Hepatocyte (in vitro differentiated cells): Measurements from ENCODE around the gene CNOT6. TPM values are rescaled to one million over a fixed set of nuclear protein-coding genes. Genes with fewer than 3 reads are reported as not detected.
A peak's percentile ranks its signal among the peaks of the same experiment; 100 is the strongest.

Experiments used
- DNase-seq: peaks from one replicate; pipeline ENCODE4 v3.0.0-alpha.2; 2016; ENCODE audit warnings: low spot score
- H2AFZ ChIP-seq: fragments of 200-600 bp; sonication (generic); 2 replicates; pipeline ENCODE4 v1.6.0; 2016; ENCODE audit warnings: antibody characterized with exemption, mild to moderate bottlenecking
- H3K27ac ChIP-seq: fragments of 200-600 bp; sonication (generic); 2 replicates; pipeline ENCODE4 v1.5.1; 2016; ENCODE audit warnings: mild to moderate bottlenecking
- H3K27me3 ChIP-seq: fragments of 200-600 bp; sonication (generic); 2 replicates; pipeline ENCODE4 v1.6.1; 2016
- H3K36me3 ChIP-seq: fragments of 200-600 bp; sonication (generic); replicated peaks from 2 replicates; pipeline ENCODE4 v1.5.1; 2016; ENCODE audit warnings: low read depth; ENCODE audit not compliant: insufficient read depth
- H3K4me1 ChIP-seq: fragments of 200-600 bp; sonication (generic); 2 replicates; pipeline ENCODE4 v1.5.1; 2016; ENCODE audit warnings: mild to moderate bottlenecking, moderate library complexity; ENCODE audit not compliant: insufficient read depth
- H3K4me2 ChIP-seq: fragments of 200-600 bp; sonication (generic); 2 replicates; pipeline ENCODE4 v1.6.0; 2016
- H3K4me3 ChIP-seq: fragments of 200-600 bp; sonication (generic); 2 replicates; pipeline ENCODE4 v1.5.1; 2016; ENCODE audit warnings: mild to moderate bottlenecking
- H3K79me2 ChIP-seq: fragments of 200-600 bp; sonication (generic); 2 replicates; pipeline ENCODE4 v1.6.0; 2017; ENCODE audit warnings: mild to moderate bottlenecking
- H3K9me2 ChIP-seq: fragments of 200-600 bp; sonication (generic); replicated peaks from 2 replicates; pipeline ENCODE4 v1.6.0; 2017; ENCODE audit warnings: mild to moderate bottlenecking; ENCODE audit not compliant: insufficient read depth
- H3K9me3 ChIP-seq: fragments of 200-600 bp; sonication (generic); 2 replicates; pipeline ENCODE4 v1.5.1; 2016; ENCODE audit warnings: low read depth, mild to moderate bottlenecking
- H4K20me1 ChIP-seq: fragments of 200-600 bp; sonication (generic); 2 replicates; pipeline ENCODE4 v1.6.0; 2016; ENCODE audit warnings: mild to moderate bottlenecking; ENCODE audit not compliant: insufficient read depth, poor library complexity, severe bottlenecking
- CTCF ChIP-seq: fragments of 200-600 bp; sonication (generic); IDR thresholded peaks from 2 replicates; pipeline ENCODE4 v1.5.1; 2016; ENCODE audit warnings: antibody characterized with exemption, mild to moderate bottlenecking; ENCODE audit not compliant: poor library complexity
- EZH2 ChIP-seq: fragments of 200-600 bp; sonication (generic); IDR thresholded peaks from 2 replicates; pipeline ENCODE4 v1.6.1; 2016; ENCODE audit warnings: antibody characterized with exemption, mild to moderate bottlenecking, borderline replicate concordance
- EZH2phosphoT487 ChIP-seq: fragments of 200-600 bp; sonication (generic); IDR thresholded peaks from one replicate; pipeline ENCODE4 v1.6.1; 2018; ENCODE audit warnings: antibody characterized with exemption, mild to moderate bottlenecking, low read depth, moderate library complexity; ENCODE audit not compliant: unreplicated experiment, severe bottlenecking
- WGBS: methylation state at CpG from one replicate; pipeline ENCODE4 v1.1.6; 2016; ENCODE audit warnings: low lambda C conversion rate; ENCODE audit errors: missing lambda C conversion rate; 5-methylcytosine and 5-hydroxymethylcytosine counted together
- polyA plus RNA-seq: library from polyadenylated mRNA; unstranded; fragments of >200 nt; fragmentation: Nextera tagmentation; extraction: Ambion mirVana; gene quantifications from 2 replicates; pipeline ENCODE4 v1.2.1, GENCODE V29; 2016
- total RNA-seq: library from RNA; depleted of rRNA; stranded (reverse); fragments of >200 nt; gene quantifications from 2 replicates; pipeline ENCODE4 v1.2.3, GENCODE V29; 2014

The CNOT6 gene
- total and polyA plus RNA-seq, 2 experiments from 2014 or later = 12.0 to 24.1 TPM

GRCh38 chr5:180469586-180469865 lies 24.7 kb upstream of the CNOT6 start:
- 78% methylated on average over 2 of the region's 2 CpGs for WGBS
- no peak overlapping the region for H3K4me2 ChIP-seq
- H3K4me3 ChIP-seq = no peak overlapping the region
- H4K20me1 ChIP-seq = no peaks in the 10 kb centered on the region
- H3K27ac ChIP-seq = no peak overlapping the region
- TF ChIP-seq CTCF (no peak), EZH2phosphoT487 (no peak), EZH2 (no peak)
- no peaks in the 10 kb centered on the region for H3K9me2 ChIP-seq
- no peak for DNase-seq
- no peaks in the 10 kb centered on the region for H3K79me2 ChIP-seq
- H2AFZ ChIP-seq = no peak overlapping the region
- H3K27me3 ChIP-seq = peaks cover 5% of the 10 kb centered on the region
- H3K4me1 ChIP-seq = no peaks in the 10 kb centered on the region
- H3K36me3 ChIP-seq = no peaks in the 10 kb centered on the region
- H3K9me3 ChIP-seq = no peaks in the 10 kb centered on the region

GRCh38 chr5:180469866-180470265 lies 24.3 kb upstream of the CNOT6 start:
- Histone ChIP-seq H3K9me3 (no peaks in the 10 kb centered on the region), H3K79me2 (no peaks in the 10 kb centered on the region), H3K27ac (no peak overlapping the region), H2AFZ (no peak overlapping the region), H3K4me2 (no peak overlapping the region), H3K4me3 (no peak overlapping the region), H3K4me1 (no peaks in the 10 kb centered on the region), H3K36me3 (no peaks in the 10 kb centered on the region), H3K9me2 (no peaks in the 10 kb centered on the region), H3K27me3 (peaks cover 5% of the 10 kb centered on the region), H4K20me1 (no peaks in the 10 kb centered on the region)
- TF ChIP-seq EZH2phosphoT487 (no peak), CTCF (no peak), EZH2 (no peak)
- WGBS = 100% methylated on average over 1 of the region's 1 CpG
- DNase-seq = no peak

DNA sequence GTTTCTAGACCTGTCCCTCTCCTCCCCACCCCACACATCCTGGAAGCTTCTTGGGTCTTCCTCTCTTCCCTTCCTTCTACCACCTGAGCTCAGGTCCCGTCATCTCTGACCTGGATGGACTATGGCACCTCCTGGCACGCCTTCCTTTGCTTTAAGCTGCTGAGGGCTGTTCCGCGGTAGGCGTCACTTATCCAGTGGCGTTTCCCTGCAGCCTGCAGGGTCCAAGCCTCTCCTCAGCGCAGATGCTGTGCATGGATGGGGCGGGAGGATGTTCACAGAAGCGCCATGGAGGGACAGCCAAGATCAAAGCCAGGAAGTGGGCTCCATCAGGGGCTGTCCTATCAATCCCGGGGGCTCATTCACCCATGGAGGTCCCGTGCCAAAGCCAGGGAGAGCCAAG lies 23.8 kb upstream of the CNOT6 start:
- no peak overlapping the region for H3K27ac ChIP-seq
- peaks cover 5% of the 10 kb centered on the region for H3K27me3 ChIP-seq
- no peak overlapping the region for H2AFZ ChIP-seq
- H3K4me1 ChIP-seq = no peaks in the 10 kb centered on the region
- no peaks in the 10 kb centered on the region for H3K9me2 ChIP-seq
- TF ChIP-seq EZH2 (no peak), EZH2phosphoT487 (no peak), CTCF (no peak)
- H3K4me2 ChIP-seq = no peak overlapping the region
- H3K79me2 ChIP-seq = no peaks in the 10 kb centered on the region
- H3K36me3 ChIP-seq = no peaks in the 10 kb centered on the region
- no peak overlapping the region for H3K4me3 ChIP-seq
- WGBS = 82% methylated on average over 11 of the region's 11 CpGs
- no peaks in the 10 kb centered on the region for H3K9me3 ChIP-seq
- no peaks in the 10 kb centered on the region for H4K20me1 ChIP-seq
- no peak for DNase-seq

DNA sequence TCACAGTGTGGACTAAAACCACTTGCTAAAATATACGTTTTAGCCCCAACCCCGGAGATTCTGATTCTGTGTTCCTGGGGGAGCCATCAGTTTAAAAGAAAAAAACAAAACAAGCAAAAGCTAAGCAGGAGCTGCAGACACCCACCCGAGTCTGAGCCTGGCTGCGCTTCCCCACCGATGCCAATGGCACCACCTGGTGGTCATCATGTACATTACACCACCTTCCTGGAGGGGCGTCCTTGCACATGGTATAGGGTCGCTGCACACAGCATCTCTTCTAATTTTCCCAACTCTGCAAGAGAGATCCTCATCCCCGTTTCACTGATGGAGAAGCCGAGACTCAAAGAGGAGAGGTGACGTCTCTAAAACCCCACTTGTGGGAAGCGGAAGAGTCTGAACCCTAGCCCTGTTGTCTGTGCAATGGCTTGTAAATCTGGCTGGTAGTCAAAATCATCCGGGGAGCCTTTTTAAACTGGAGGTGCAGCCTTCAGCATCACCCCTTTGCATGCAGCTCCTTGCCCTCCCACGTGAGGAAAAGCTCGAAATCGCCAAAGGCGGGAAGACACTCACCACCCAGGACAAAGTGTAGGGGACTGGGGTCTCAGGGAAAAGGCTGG lies 23.1 kb upstream of the CNOT6 start:
- no peak overlapping the region for H2AFZ ChIP-seq
- no peak overlapping the region for H3K4me2 ChIP-seq
- TF ChIP-seq CTCF = peak; percentile 91
- no peak for TF ChIP-seq EZH2
- no peak for TF ChIP-seq EZH2phosphoT487

More for the DNA sequence above, 23.1 kb upstream of the CNOT6 start:
- no peaks in the 10 kb centered on the region for H4K20me1 ChIP-seq
- WGBS = 31% methylated on average over 16 of the region's 16 CpGs
- H3K27ac ChIP-seq = no peak overlapping the region
- H3K36me3 ChIP-seq = no peaks in the 10 kb centered on the region
- DNase-seq = peak; percentile 77
- H3K79me2 ChIP-seq = no peaks in the 10 kb centered on the region
- no peaks in the 10 kb centered on the region for H3K4me1 ChIP-seq
- peaks cover 5% of the 10 kb centered on the region for H3K27me3 ChIP-seq
- H3K4me3 ChIP-seq = no peak overlapping the region
- no peaks in the 10 kb centered on the region for H3K9me3 ChIP-seq
- H3K9me2 ChIP-seq = no peaks in the 10 kb centered on the region
